A673 (cell line): ENCODE data around the gene FAM89B.

ENCODE experiments used
- EZH2 ChIP-seq: fragments of 200-600 bp; sonication (generic); IDR thresholded peaks from 2 replicates; pipeline ENCODE4 v1.6.1; 2017; ENCODE audit warnings: borderline replicate concordance, low read depth, mild to moderate bottlenecking, mixed read lengths, antibody characterized with exemption, low read length; ENCODE audit not compliant: poor library complexity, severe bottlenecking
- TF ChIP-seq, protein P1 (sequence below): fragments of 300-800, 200-600 bp; sonication (generic); conservative IDR thresholded peaks from 2 replicates; pipeline ENCODE4 v1.5.1; 2017; ENCODE audit warnings: low read depth, mild to moderate bottlenecking, antibody characterized with exemption, low read length, moderate library complexity, mixed read lengths

DNA sequence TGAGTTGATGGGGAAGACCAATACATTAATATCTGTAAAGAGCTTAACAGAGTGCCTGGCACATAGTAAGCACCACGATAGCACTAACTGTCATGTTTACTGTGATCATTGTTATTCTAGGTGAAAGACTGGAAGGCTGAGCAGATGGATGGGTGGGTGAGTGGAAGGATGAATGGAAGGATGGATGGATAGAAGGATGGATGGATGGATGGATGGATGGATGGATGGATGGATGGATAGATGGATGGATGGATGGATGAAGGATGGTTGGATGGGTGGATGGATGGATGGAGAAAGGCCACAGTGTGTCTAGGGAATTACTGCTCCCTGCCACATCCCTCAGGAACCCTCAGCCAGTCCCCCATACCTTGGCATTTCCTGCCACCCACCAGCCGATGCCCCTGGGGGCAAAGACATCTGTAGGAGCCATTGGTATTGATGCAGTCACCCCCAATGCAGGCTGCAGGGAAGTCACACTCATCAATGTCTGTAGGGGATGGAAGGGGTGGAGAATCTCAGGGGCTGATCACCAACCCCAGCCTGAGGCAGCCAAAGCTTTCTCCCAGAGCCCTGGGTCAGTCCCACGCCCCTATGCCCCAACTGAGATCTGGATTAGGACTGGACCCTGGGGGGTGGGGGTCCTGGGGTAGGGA, 29.5 kb upstream of the FAM89B start:
- TF ChIP-seq, protein P1, sequence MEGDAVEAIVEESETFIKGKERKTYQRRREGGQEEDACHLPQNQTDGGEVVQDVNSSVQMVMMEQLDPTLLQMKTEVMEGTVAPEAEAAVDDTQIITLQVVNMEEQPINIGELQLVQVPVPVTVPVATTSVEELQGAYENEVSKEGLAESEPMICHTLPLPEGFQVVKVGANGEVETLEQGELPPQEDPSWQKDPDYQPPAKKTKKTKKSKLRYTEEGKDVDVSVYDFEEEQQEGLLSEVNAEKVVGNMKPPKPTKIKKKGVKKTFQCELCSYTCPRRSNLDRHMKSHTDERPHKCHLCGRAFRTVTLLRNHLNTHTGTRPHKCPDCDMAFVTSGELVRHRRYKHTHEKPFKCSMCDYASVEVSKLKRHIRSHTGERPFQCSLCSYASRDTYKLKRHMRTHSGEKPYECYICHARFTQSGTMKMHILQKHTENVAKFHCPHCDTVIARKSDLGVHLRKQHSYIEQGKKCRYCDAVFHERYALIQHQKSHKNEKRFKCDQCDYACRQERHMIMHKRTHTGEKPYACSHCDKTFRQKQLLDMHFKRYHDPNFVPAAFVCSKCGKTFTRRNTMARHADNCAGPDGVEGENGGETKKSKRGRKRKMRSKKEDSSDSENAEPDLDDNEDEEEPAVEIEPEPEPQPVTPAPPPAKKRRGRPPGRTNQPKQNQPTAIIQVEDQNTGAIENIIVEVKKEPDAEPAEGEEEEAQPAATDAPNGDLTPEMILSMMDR: no peak
- TF ChIP-seq EZH2: no peak
